Trophoblast cell (in vitro differentiated cells and primary cell): Measurements from ENCODE around the gene TENM3.

Experiments used
- DNase-seq, 2 donors: peaks; one replicate each; pipeline ENCODE4 v3.0.0-alpha.2; 2016
- H2AFZ ChIP-seq: 2 replicates; pipeline ENCODE4 v1.6.1; 2013; ENCODE audit warnings: low read length, moderate library complexity, mild to moderate bottlenecking; ENCODE audit not compliant: insufficient read depth, poor library complexity
- H2AK5ac ChIP-seq: 2 replicates; pipeline ENCODE4 v1.6.1; 2013; ENCODE audit warnings: mild to moderate bottlenecking, low read length
- H2BK120ac ChIP-seq: 2 replicates; pipeline ENCODE4 v1.6.1; 2013; ENCODE audit warnings: low read length, mild to moderate bottlenecking, moderate library complexity; ENCODE audit not compliant: insufficient read depth, poor library complexity
- H2BK12ac ChIP-seq: 2 replicates; pipeline ENCODE4 v1.6.1; 2013; ENCODE audit warnings: mild to moderate bottlenecking, low read length, moderate library complexity
- H2BK5ac ChIP-seq: 2 replicates; pipeline ENCODE4 v1.6.1; 2013; ENCODE audit warnings: low read length, low read depth, moderate library complexity, mild to moderate bottlenecking; ENCODE audit not compliant: poor library complexity
- H3K14ac ChIP-seq: 2 replicates; pipeline ENCODE4 v1.6.1; 2013; ENCODE audit warnings: mild to moderate bottlenecking, low read length
- H3K18ac ChIP-seq: 2 replicates; pipeline ENCODE4 v1.6.1; 2013; ENCODE audit warnings: mild to moderate bottlenecking, low read length
- H3K23ac ChIP-seq: 2 replicates; pipeline ENCODE4 v1.6.1; 2013; ENCODE audit warnings: low read length
- H3K27ac ChIP-seq: 2 replicates; pipeline ENCODE4 v1.5.1; 2013; ENCODE audit warnings: low read depth, mild to moderate bottlenecking, inconsistent platforms, low read length, moderate library complexity
- H3K27me3 ChIP-seq: 2 replicates; pipeline ENCODE4 v1.6.1; 2013; ENCODE audit warnings: inconsistent platforms, mild to moderate bottlenecking, low read length, moderate library complexity; ENCODE audit not compliant: insufficient read depth
- H3K36me3 ChIP-seq, 2 experiments: 1 replicate in 1 of 2; 2 replicates in 1 of 2; pipeline ENCODE4 v1.6.1; 2013; ENCODE audit warnings: low read length in 2 of 2, mild to moderate bottlenecking in 2 of 2, moderate library complexity in 1 of 2; ENCODE audit not compliant: insufficient read depth in 2 of 2, control insufficient read depth in 1 of 2
- H3K4ac ChIP-seq: 2 replicates; pipeline ENCODE4 v1.6.1; 2013; ENCODE audit warnings: low read depth, mild to moderate bottlenecking, low read length, moderate library complexity
- H3K4me1 ChIP-seq, 2 experiments: 1 replicate in 1 of 2; 2 replicates in 1 of 2; pipeline ENCODE4 v1.6.1; 2013; ENCODE audit warnings: low read length in 2 of 2, mild to moderate bottlenecking in 2 of 2, moderate library complexity in 1 of 2; ENCODE audit not compliant: insufficient read depth in 2 of 2, control insufficient read depth in 1 of 2
- H3K4me2 ChIP-seq: 2 replicates; pipeline ENCODE4 v1.6.1; 2013; ENCODE audit warnings: inconsistent platforms, mild to moderate bottlenecking, low read length, moderate library complexity
- H3K4me3 ChIP-seq: 2 replicates; pipeline ENCODE4 v1.5.1; 2013; ENCODE audit warnings: mild to moderate bottlenecking, low read depth, low read length, inconsistent platforms
- H3K79me1 ChIP-seq: one replicate; pipeline ENCODE4 v1.6.1; 2013; ENCODE audit warnings: low read length
- H3K79me2 ChIP-seq: 2 replicates; pipeline ENCODE4 v1.6.1; 2013; ENCODE audit warnings: low read length, mild to moderate bottlenecking; ENCODE audit not compliant: control insufficient read depth, insufficient read depth, poor library complexity
- H3K9ac ChIP-seq: 2 replicates; pipeline ENCODE4 v1.6.1; 2013; ENCODE audit warnings: mild to moderate bottlenecking, low read length
- H3K9me3 ChIP-seq: 2 replicates; pipeline ENCODE4 v1.6.1; 2013; ENCODE audit warnings: low read depth, mild to moderate bottlenecking, control low read depth, inconsistent platforms, low read length; ENCODE audit not compliant: insufficient read depth
- H4K12ac ChIP-seq: 2 replicates; pipeline ENCODE4 v1.6.1; 2013; ENCODE audit warnings: low read depth, mild to moderate bottlenecking, low read length, moderate library complexity
- H4K8ac ChIP-seq: 2 replicates; pipeline ENCODE4 v1.6.1; 2013; ENCODE audit warnings: low read depth, mild to moderate bottlenecking, low read length, moderate library complexity
- H4K91ac ChIP-seq: one replicate; pipeline ENCODE4 v1.6.1; 2013; ENCODE audit warnings: low read depth, mild to moderate bottlenecking, low read length, moderate library complexity
- WGBS: extraction: QIAGEN DNeasy Blood & Tissue Kit; methylation state at CpG from one replicate; pipeline ENCODE4 v1.1.7; 2013; ENCODE audit warnings: missing lambda C conversion rate; ENCODE audit not compliant: insufficient read length, insufficient coverage; ENCODE audit errors: extremely low coverage; 5-methylcytosine and 5-hydroxymethylcytosine counted together

The TENM3 gene

GRCh38 chr4:182786991-182787390 is 543.8 kb downstream of the TENM3 start:
- no peak overlapping the region for H3K14ac ChIP-seq
- no CpG with 5 or more reads among the region's 6 CpGs for WGBS
- H3K27me3 ChIP-seq: no peaks in the 10 kb centered on the region
- H3K36me3 ChIP-seq: peaks cover 20 to 27% of the 10 kb centered on the region in 2 experiments
- H3K79me1 ChIP-seq: no peaks in the 10 kb centered on the region
- no peak for DNase-seq
- H3K4ac ChIP-seq: no peak overlapping the region
- no peak overlapping the region for H2BK120ac ChIP-seq
- no peaks in the 10 kb centered on the region for H3K9me3 ChIP-seq
- no peak overlapping the region for H3K18ac ChIP-seq
- H3K9ac ChIP-seq: no peak overlapping the region
- no peak overlapping the region for H4K91ac ChIP-seq
- no peak overlapping the region for H4K12ac ChIP-seq
- H4K8ac ChIP-seq: no peak overlapping the region
- H3K4me1 ChIP-seq: no peaks in the 10 kb centered on the region
- H2AK5ac ChIP-seq: no peak overlapping the region
- H2BK5ac ChIP-seq: no peak overlapping the region
- H2AFZ ChIP-seq: no peak overlapping the region
- H2BK12ac ChIP-seq: no peak overlapping the region
- H3K4me2 ChIP-seq: no peak overlapping the region
- no peak overlapping the region for H3K23ac ChIP-seq
- no peaks in the 10 kb centered on the region for H3K79me2 ChIP-seq
- H3K27ac ChIP-seq: no peak overlapping the region
- H3K4me3 ChIP-seq: no peak overlapping the region

DNA sequence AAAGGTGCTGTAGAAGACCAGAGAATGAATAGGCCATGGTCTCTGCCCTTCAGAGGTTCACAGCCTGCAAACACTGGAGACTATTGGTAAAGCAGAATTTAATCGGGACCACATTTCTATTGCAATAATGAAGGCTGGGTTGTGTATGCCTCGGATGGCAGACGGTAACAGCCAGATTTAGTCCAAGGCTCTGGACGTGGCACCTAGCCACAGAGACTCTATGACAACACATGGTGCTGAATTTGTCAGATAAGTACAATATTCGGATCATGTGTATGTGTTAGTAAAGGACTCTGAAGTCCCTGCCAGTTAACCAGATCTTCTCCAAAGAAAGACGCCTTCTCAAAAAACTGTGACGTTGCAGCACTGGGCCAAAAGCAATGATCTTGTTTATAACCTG is 545.0 kb downstream of the TENM3 start:
- no CpG with 5 or more reads among the region's 7 CpGs for WGBS
- H3K4me2 ChIP-seq: no peak overlapping the region
- H3K27ac ChIP-seq: no peak overlapping the region
- H3K9me3 ChIP-seq: no peaks in the 10 kb centered on the region
- H3K9ac ChIP-seq: no peak overlapping the region
- peaks cover 25 to 37% of the 10 kb centered on the region in 2 experiments for H3K36me3 ChIP-seq
- H4K91ac ChIP-seq: no peak overlapping the region
- no peaks in the 10 kb centered on the region for H3K79me2 ChIP-seq
- no peak overlapping the region for H2BK12ac ChIP-seq
- no peak overlapping the region for H3K18ac ChIP-seq
- no peaks in the 10 kb centered on the region for H3K4me1 ChIP-seq
- H3K79me1 ChIP-seq: no peaks in the 10 kb centered on the region
- H4K8ac ChIP-seq: no peak overlapping the region
- no peak overlapping the region for H2BK5ac ChIP-seq
- H3K4ac ChIP-seq: no peak overlapping the region
- no peak for DNase-seq
- H3K4me3 ChIP-seq: no peak overlapping the region
- no peaks in the 10 kb centered on the region for H3K27me3 ChIP-seq
- no peak overlapping the region for H2AK5ac ChIP-seq
- no peak overlapping the region for H3K23ac ChIP-seq
- no peak overlapping the region for H4K12ac ChIP-seq
- no peak overlapping the region for H2BK120ac ChIP-seq
- no peak overlapping the region for H3K14ac ChIP-seq
- H2AFZ ChIP-seq: no peak overlapping the region

DNA sequence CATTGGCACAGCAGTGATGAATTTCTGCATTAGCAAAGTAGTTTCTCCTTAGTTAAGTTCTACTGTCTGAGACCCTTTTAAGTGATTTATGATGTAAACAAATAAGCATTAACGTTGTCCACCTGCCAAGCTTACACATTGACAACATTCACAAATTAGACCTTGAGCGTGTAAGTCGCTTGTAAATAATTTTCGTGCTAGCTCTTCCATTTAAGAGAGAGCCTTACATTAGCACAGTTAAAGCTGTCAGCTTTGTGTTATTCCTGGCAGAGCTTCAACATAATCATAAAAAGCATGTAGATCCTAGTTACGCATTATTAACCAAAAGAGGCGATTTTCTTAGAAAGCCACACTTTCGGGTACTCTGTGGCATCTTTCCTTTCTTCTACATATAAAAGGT is 546.3 kb downstream of the TENM3 start:
- H2BK5ac ChIP-seq: no peak overlapping the region
- H2AK5ac ChIP-seq: no peak overlapping the region
- no peak overlapping the region for H3K14ac ChIP-seq
- H3K36me3 ChIP-seq: peaks cover 26 to 47% of the 10 kb centered on the region in 2 experiments
- no peak overlapping the region for H3K23ac ChIP-seq
- no peak overlapping the region for H3K4me2 ChIP-seq
- no peak overlapping the region for H4K12ac ChIP-seq
- no peaks in the 10 kb centered on the region for H3K4me1 ChIP-seq
- no CpG with 5 or more reads among the region's 7 CpGs for WGBS
- no peak overlapping the region for H4K91ac ChIP-seq
- H3K18ac ChIP-seq: no peak overlapping the region
- no peak overlapping the region for H2BK120ac ChIP-seq
- H3K27ac ChIP-seq: no peak overlapping the region
- no peak overlapping the region for H3K4me3 ChIP-seq
- no peaks in the 10 kb centered on the region for H3K27me3 ChIP-seq
- H3K79me2 ChIP-seq: no peaks in the 10 kb centered on the region
- no peak overlapping the region for H4K8ac ChIP-seq
- no peaks in the 10 kb centered on the region for H3K9me3 ChIP-seq
- no peak overlapping the region for H3K9ac ChIP-seq
- no peak overlapping the region for H2BK12ac ChIP-seq
- no peaks in the 10 kb centered on the region for H3K79me1 ChIP-seq
- H2AFZ ChIP-seq: no peak overlapping the region
- H3K4ac ChIP-seq: no peak overlapping the region
- DNase-seq: no peak

DNA sequence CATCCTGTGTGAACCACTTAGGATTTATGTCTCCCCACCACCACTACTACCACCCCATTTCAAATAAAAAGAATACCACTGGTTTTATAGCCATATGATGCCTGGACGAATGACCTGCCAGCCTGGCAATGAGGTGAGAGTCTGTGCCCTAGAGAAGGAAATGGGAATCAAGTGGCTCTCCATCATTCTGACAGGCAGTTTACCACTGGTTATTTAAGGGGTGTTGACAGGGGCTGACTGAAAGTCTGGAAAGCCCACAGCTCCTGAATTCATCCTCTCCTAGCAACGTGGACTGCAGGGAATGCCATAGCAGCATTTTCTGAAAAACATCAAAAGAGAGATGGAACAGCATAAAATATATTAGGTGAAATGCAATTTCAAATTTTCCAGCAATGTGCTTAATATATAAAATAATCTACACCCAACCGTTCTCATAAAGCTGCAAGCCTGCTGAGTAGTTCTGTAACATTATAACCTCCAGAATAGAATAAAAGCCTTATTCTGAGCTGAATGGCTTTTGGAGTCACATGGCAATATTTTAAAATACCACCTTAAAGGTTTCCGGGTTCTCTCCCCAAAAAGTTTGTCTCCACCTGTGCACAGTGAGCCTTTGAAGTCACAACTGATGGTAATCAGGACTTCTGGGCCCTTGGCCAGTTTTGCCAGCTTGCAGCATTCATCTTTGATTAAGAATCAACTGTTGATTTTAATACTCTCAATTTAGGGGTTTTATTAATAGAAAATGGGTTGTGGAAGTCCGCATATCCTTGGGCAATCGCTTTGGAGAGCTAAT is 552.4 kb downstream of the TENM3 start:
- no peak overlapping the region for H2BK5ac ChIP-seq
- no peaks in the 10 kb centered on the region for H3K4me1 ChIP-seq
- H2BK120ac ChIP-seq: no peak overlapping the region
- WGBS: no CpG with 5 or more reads among the region's 6 CpGs
- H2BK12ac ChIP-seq: no peak overlapping the region
- no peak overlapping the region for H3K27ac ChIP-seq
- no peak overlapping the region for H3K23ac ChIP-seq
- H3K18ac ChIP-seq: no peak overlapping the region
- H3K4ac ChIP-seq: no peak overlapping the region
- DNase-seq: no peak
- no peak overlapping the region for H3K14ac ChIP-seq
- H3K4me2 ChIP-seq: no peak overlapping the region
- H3K79me1 ChIP-seq: no peaks in the 10 kb centered on the region
- no peak overlapping the region for H4K8ac ChIP-seq
- peaks cover 7% of the 10 kb centered on the region for H3K9me3 ChIP-seq
- peaks cover 33 to 59% of the 10 kb centered on the region in 2 experiments for H3K36me3 ChIP-seq
- H3K79me2 ChIP-seq: no peaks in the 10 kb centered on the region
- H4K91ac ChIP-seq: no peak overlapping the region
- H4K12ac ChIP-seq: no peak overlapping the region
- H2AK5ac ChIP-seq: no peak overlapping the region
- no peak overlapping the region for H3K9ac ChIP-seq
- no peaks in the 10 kb centered on the region for H3K27me3 ChIP-seq
- H2AFZ ChIP-seq: no peak overlapping the region
- no peak overlapping the region for H3K4me3 ChIP-seq
